GM18907 (cell line): Measurements from ENCODE around the gene SIK3.

Experiments
- ATAC-seq: cut with Tn5 transposase; IDR thresholded peaks from one replicate; pipeline ENCODE4 v1.9.1; 2021; ENCODE audit warnings: mild to moderate bottlenecking, moderate library complexity; ENCODE audit not compliant: unreplicated experiment

SIK3 gene

DNA sequence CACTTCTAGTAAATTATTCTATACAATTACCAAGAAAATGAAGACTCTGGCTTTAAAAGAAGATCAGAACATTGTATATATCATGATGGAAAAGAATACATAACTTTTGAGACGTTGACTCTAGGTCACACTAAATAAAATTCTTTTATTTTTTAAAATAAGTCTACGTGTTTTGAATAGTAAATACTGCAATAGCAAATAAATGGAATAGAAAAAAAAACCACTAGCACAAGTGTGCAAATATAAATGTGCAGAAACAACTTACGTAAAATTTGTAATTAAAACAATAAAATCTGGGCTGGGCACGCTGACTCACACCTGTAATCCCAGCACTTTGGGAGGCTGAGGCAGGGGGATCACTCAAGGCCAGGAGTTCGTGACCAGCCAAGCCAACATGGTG lies 17.9 kb downstream of the SIK3 start:
- ATAC-seq: no peak

- ATAC-seq: no peak
Observed at GRCh38 chr11:117076941-117077691, 21.1 kb downstream of the SIK3 start.

DNA sequence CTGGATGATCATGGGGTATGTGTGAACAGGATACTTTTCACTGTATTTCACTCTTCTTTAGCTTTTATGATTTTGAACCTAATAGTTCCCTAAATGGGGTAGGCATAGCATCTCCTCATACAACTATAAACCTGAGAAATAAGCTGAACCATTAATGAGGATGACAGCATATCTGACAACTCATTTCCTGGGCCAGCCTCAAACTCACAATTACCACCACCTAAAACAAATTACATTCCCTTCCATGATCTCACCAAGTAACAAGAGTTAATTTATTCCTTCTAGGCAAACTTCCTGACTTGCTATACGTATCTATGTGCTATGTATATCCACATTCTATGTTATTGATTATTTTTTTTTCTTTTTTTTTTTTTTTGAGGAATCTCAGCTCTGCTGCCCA lies 23.0 kb downstream of the SIK3 start:
- ATAC-seq: no peak

DNA sequence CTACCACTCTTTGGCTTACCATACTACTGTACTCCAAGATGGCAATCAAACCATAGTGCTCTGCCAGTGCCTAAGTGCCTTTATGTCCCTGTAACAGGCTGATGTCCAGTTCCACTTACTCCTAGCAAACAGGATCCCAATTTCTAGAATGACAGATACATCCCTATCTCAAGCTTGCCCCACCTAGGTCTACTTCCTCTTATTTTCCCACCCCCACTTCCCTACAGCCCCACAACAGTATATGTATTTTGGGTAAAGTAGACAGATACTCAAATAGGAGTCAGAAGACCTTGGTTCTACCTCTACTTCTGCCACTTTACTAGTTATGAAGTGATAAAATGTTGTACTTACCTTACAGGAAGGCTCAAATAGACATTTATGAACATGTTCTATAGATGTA lies 24.1 kb downstream of the SIK3 start:
- no peak for ATAC-seq

GRCh38 chr11:117073539-117073938 lies 24.7 kb downstream of the SIK3 start:
- ATAC-seq: no peak

- peak; percentile 43 for ATAC-seq
Observed at GRCh38 chr11:117072517-117073461, 25.4 kb downstream of the SIK3 start.

- ATAC-seq: no peak
Observed at GRCh38 chr11:117071344-117071787, 26.9 kb downstream of the SIK3 start.

- ATAC-seq: no peak
Observed at GRCh38 chr11:117070016-117070415, 28.2 kb downstream of the SIK3 start.

- no peak for ATAC-seq
Observed at GRCh38 chr11:117068303-117068860, 29.8 kb downstream of the SIK3 start.

DNA sequence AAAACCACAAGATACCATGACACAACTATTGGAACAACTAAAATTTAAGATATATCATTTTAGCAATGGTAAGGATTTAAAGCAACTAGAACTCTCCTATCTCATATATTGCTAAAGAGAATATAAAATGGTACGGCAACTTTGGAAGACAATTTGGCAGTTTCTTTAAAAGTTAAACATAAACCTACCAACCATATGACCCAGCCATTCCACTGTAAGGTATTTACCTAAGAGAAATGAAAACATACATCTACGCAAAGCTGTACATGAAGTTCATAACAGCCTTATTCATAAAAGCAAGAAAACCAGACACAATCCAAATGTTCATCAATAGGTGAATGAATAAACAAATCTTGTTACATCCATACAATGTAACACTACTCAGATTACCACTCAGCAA lies 31.3 kb downstream of the SIK3 start:
- no peak for ATAC-seq

- no peak for ATAC-seq
Observed at GRCh38 chr11:117064275-117064674, 34.0 kb downstream of the SIK3 start.

DNA sequence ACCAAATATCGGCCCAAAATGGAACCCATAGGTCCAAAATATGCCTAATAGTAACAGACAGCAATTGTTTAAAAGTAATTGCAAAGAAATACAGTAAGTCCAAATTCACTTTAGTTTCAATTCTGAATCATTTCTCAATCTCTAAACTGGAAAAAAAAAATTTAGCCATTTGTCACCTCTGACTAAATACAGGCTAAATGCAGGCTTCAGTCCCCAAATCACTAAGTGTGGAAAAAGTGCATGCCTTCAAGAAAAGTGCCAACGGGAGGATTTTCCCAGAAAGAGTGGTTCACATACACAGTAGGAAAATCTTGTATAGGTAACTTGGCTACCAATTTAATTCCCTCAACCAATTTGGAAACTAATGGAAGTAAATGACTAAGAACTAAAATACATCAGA lies 35.7 kb downstream of the SIK3 start:
- ATAC-seq: no peak

DNA sequence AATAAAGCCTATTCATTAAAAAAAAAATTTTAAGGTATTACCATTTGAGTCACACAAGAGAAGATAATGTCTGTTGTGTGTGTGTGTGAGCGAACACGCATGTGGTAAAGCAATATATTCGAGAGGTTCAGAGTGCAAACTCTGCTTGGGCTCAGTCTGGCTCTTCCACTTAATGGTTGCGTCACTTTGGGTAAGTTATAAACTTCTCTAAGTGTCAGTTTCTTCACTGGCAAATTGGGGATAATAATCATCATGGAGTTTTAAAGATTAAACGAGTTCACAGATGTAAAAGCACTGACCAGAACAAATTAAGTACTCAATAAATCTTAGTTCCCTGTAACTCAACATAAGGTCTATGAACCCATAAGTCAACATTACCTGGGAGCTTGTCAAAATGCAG lies 37.0 kb downstream of the SIK3 start:
- no peak for ATAC-seq

GRCh38 chr11:117059611-117060148 lies 38.5 kb downstream of the SIK3 start:
- no peak for ATAC-seq

DNA sequence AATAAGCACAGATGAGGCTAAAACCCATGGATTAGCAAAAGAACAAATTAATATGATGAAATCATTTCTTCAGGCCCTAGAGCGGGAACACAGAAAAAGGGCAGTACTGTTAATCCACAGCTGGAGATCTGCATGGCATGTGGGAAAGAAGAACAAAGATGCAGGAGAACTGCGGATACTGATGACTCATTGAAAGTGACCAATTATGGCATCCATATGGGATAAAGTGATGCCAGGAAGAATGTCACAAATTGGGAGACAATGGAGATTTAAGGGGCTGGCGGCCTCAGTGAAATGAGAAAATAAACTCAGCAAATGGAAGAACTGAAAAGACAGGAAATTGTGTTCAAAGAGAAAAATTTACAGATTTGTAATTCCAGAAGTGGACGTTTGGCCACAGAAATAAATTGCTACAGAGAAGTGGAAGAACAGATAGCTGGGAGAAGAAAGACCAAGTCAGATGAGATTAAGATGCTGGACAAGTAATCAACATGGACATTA lies 39.4 kb downstream of the SIK3 start:
- ATAC-seq: no peak

- no peak for ATAC-seq
Observed at GRCh38 chr11:117057727-117058126, 40.5 kb downstream of the SIK3 start.

DNA sequence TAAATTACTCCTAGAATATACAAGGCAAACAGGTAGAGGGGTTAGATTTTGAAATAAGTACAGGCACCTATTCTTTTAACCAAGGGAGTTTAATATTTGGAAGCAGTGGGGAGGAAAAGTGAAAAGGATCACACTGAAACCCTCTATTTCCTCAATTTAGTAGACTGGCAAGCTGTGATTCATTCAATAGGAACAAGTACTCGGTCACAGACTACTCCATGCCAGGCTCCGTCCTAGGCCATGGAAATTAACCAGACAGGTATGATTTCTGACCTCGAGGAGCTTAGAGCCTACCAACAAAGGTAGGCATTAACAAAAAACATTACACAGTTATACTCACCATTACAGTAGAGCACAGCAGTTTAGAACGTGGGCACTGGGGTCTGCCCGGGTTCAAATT lies 40.9 kb downstream of the SIK3 start:
- ATAC-seq: no peak

DNA sequence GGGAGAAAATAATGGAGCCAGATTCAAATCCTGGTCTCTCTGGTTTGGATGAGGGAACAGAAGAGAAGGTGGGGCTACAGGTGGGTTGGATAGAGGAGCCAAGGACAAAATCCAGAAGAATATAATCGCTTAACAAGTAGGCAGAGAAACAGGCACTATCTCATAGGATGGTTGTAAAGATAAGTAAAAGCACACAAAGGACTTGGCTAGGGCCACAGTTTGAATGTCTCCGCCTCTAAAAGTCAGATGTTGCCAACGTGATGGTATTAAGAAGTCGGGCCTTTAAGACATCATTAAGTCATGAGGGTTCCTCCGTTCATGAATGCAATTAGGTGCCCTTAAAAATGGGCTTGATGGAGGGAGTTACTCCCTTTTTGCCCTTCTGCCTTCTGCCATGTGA lies 42.8 kb downstream of the SIK3 start:
- ATAC-seq: no peak

- no peak for ATAC-seq
Observed at GRCh38 chr11:117054382-117054781, 43.8 kb downstream of the SIK3 start.

DNA sequence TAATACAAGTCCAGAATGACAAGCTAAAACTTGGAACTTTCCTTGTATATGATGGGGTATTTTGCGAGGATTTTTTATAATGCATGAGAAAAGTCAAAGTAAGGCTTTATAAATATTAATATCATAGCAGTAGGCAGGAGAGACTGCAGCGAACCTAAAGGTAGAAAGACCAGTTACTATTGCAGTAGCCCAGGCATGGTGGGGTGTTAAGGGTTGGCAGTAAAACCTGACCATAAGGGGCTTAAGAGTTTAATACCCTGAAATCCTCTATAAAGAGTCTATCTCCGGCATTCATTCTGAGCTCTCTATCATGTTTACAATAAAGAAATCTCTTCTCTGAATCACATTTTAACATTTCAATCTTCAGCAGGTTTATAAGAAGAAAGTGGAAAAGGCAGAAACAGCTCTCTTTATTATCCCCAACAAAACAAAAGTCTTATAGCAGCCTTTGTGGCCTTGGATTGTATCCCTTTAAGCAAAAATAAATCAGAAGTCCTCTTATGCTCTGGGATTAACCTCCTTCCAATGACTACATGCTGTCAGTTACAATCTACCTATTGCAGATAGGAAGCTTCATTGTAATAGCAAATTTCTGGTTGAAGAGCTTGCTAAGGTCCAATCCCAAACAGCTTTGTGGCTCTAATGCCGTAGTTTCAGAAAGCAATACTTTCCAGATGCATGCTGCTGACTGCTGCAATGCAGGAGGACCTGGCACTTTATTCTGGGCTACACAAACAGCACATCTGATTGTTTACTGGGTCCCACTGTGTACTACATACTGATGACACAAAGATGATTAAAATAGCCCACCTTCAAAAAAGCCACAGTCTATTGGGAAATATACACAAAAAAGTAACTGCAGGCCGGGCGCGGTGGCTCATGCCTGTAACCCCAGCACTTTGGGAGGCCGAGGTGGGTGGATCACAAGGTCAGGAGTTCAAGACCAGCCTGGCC lies 45.8 kb downstream of the SIK3 start:
- no peak for ATAC-seq
